Fibroblast of the conjunctiva (primary cell): ENCODE measurements around the gene AOX1.
"Not testable (repeated sequence)": the region's sequence is repeated elsewhere in the genome, so short reads cannot be mapped to it uniquely, and the experiment has no call there.

Source experiments
- DNase-seq: peaks from one replicate; pipeline ENCODE4 v3.0.0-alpha.2; 2010; ENCODE audit warnings: low read depth

Gene AOX1

GRCh38 chr2:200603972-200604371 is 18.2 kb downstream of the AOX1 start:
- DNase-seq = no peak

GRCh38 chr2:200604571-200605255 is 18.9 kb downstream of the AOX1 start:
- no peak for DNase-seq

GRCh38 chr2:200608341-200609027 is 22.7 kb downstream of the AOX1 start:
- DNase-seq = no peak

GRCh38 chr2:200609028-200609614 is 23.3 kb downstream of the AOX1 start:
- DNase-seq = peak; percentile 64

- not testable (repeated sequence) for DNase-seq
Measured at GRCh38 chr2:200610217-200610616, 24.4 kb downstream of the AOX1 start.

GRCh38 chr2:200613692-200614091 is 27.9 kb downstream of the AOX1 start:
- DNase-seq = no peak

GRCh38 chr2:200614249-200614648 is 28.4 kb downstream of the AOX1 start:
- DNase-seq = no peak

GRCh38 chr2:200615247-200615646 is 29.4 kb downstream of the AOX1 start:
- DNase-seq = no peak

GRCh38 chr2:200616193-200616592 is 30.4 kb downstream of the AOX1 start:
- no peak for DNase-seq

- no peak for DNase-seq
Measured at GRCh38 chr2:200616656-200617055, 30.8 kb downstream of the AOX1 start.

- no peak for DNase-seq
Measured at GRCh38 chr2:200617156-200618053, 31.6 kb downstream of the AOX1 start.

GRCh38 chr2:200618054-200618419 is 32.2 kb downstream of the AOX1 start:
- no peak for DNase-seq

GRCh38 chr2:200618590-200619021 is 32.8 kb downstream of the AOX1 start:
- DNase-seq = peak; percentile 85

GRCh38 chr2:200619279-200619678 is 33.5 kb downstream of the AOX1 start:
- no peak for DNase-seq

GRCh38 chr2:200620606-200621390 is 35.0 kb downstream of the AOX1 start:
- DNase-seq = no peak

GRCh38 chr2:200622106-200622505 is 36.3 kb downstream of the AOX1 start:
- DNase-seq = no peak

- DNase-seq = no peak
Measured at GRCh38 chr2:200624026-200624425, 38.2 kb downstream of the AOX1 start.

- peak; percentile 72 for DNase-seq
Measured at GRCh38 chr2:200624658-200625057, 38.8 kb downstream of the AOX1 start.

GRCh38 chr2:200625282-200625681 is 39.5 kb downstream of the AOX1 start:
- no peak for DNase-seq

GRCh38 chr2:200625958-200626363 is 40.1 kb downstream of the AOX1 start:
- DNase-seq = no peak

- no peak for DNase-seq
Measured at GRCh38 chr2:200627110-200627770, 41.4 kb downstream of the AOX1 start.
